CD4-positive, alpha-beta T cell (primary cell): ENCODE measurements around the gene CREB3L1. TPM values are rescaled to one million over a fixed set of nuclear protein-coding genes. Genes with fewer than 3 reads are reported as not detected.

Source experiments
- ATAC-seq: fragments of 200-7000 bp; cut with Tn5 transposase; one replicate; pipeline ENCODE4 v1.10.0; 2022; ENCODE audit warnings: mild to moderate bottlenecking; ENCODE audit not compliant: poor library complexity
- CTCF ChIA-PET: fragments of 350-600 bp; sonication (Branson Sonifier 250); formaldehyde crosslinking; loops from one replicate; lab custom pipeline; 2021; ENCODE audit warnings: antibody characterized with exemption, inconsistent platforms; lab: Charles Lee
- POLR2A ChIA-PET: fragments of 350-600 bp; sonication (Branson Sonifier 250); formaldehyde crosslinking; loops from one replicate; lab custom pipeline; 2021; ENCODE audit warnings: antibody characterized with exemption, inconsistent platforms; lab: Charles Lee
- DNase-seq, 14 experiments: peaks; one replicate each; pipeline ENCODE4 v3.0.0-alpha.2; 2013 to 2020; ENCODE audit warnings: mixed read lengths in 2 of 14
- H3K27ac ChIP-seq, 2 donors: one replicate each; pipeline versions ENCODE4 v1.5.1 to v1.7.0; 2013; ENCODE audit warnings: low read length in 2 of 2, low read depth in 1 of 2, mild to moderate bottlenecking in 1 of 2
- H3K27me3 ChIP-seq, 2 experiments: 1 replicate in 1 of 2; 2 replicates in 1 of 2; pipeline versions ENCODE4 v1.6.1 to v1.7.0; 2013; ENCODE audit warnings: low read length in 2 of 2, control low read depth in 1 of 2, mild to moderate bottlenecking in 1 of 2, moderate library complexity in 1 of 2; ENCODE audit not compliant: insufficient read depth in 2 of 2, control insufficient read depth in 1 of 2
- H3K36me3 ChIP-seq: one replicate; pipeline ENCODE4 v1.6.1; 2013; ENCODE audit warnings: low read length, control low read depth; ENCODE audit not compliant: insufficient read depth
- H3K4me1 ChIP-seq: one replicate; pipeline ENCODE4 v1.6.1; 2013; ENCODE audit warnings: low read length, control low read depth; ENCODE audit not compliant: insufficient read depth
- H3K4me3 ChIP-seq: one replicate; pipeline ENCODE4 v1.5.1; 2013; ENCODE audit warnings: mild to moderate bottlenecking, low read length, moderate library complexity
- H3K9me3 ChIP-seq, 2 experiments: 1 replicate in 1 of 2; 2 replicates in 1 of 2; pipeline versions ENCODE4 v1.6.1 to v1.7.0; 2013; ENCODE audit warnings: low read length in 2 of 2, mild to moderate bottlenecking in 2 of 2, control low read depth in 1 of 2, moderate library complexity in 1 of 2; ENCODE audit not compliant: control insufficient read depth in 1 of 2, insufficient read depth in 1 of 2
- H3K27ac Mint-ChIP-seq: one replicate; pipeline ENCODE4 v1.8.0; 2020; ENCODE audit warnings: mixed read lengths
- H3K27me3 Mint-ChIP-seq: one replicate; pipeline ENCODE4 v1.8.0; 2021; ENCODE audit warnings: mixed read lengths
- H3K36me3 Mint-ChIP-seq: one replicate; pipeline ENCODE4 v1.8.0; 2021; ENCODE audit warnings: low read depth, mixed read lengths
- H3K4me1 Mint-ChIP-seq: one replicate; pipeline ENCODE4 v1.8.0; 2021; ENCODE audit warnings: low read depth, mixed read lengths
- H3K4me3 Mint-ChIP-seq: one replicate; pipeline ENCODE4 v1.8.0; 2020; ENCODE audit warnings: mild to moderate bottlenecking, mixed read lengths
- H3K9me3 Mint-ChIP-seq: one replicate; pipeline ENCODE4 v1.8.0; 2020; ENCODE audit warnings: mixed read lengths
- CTCF ChIP-seq: fragments of 200-600 bp; IDR thresholded peaks from one replicate; pipeline ENCODE4 v1.8.0; 2022; ENCODE audit warnings: antibody characterized with exemption, mild to moderate bottlenecking
- intact Hi-C, 2 experiments: fragments of 100-400 bp; cut with DNase I in 1 of 2; cut with micrococcal nuclease in 1 of 2; formaldehyde crosslinking; loops; one replicate each; pipeline versions ENCODE4 v1.15.1 to v1.9.0; 2023 to 2025; cut with DNase I, micrococcal nuclease
- total RNA-seq, 174 experiments: library from RNA in 2 of 174; stranded (reverse) in 2 of 174; gene quantifications; one replicate each; pipeline ENCODE4 v1.2.3 and lab custom pipeline; 2021 to 2026

Gene CREB3L1
- total RNA-seq, 2 experiments from 2014 or later, result not detected

- Histone ChIP-seq H3K27me3 (peaks cover 0 to 5% of the 10 kb centered on the region in 2 experiments), H3K36me3 (no peaks in the 10 kb centered on the region), H3K9me3 (no peaks in the 10 kb centered on the region), H3K27ac (peak overlapping the region in 1 of 2 donors; percentile 51), H3K4me3 (peak overlapping the region; percentile 71), H3K4me1 (peaks cover 93% of the 10 kb centered on the region)
- peak overlapping the region; percentile 96 for H3K4me3 Mint-ChIP-seq
- ChIA-PET CTCF (interaction anchor here (0.6 to 3.3 kb wide), 3 partner anchors 13 to 26 kb away, joined by 6 to 24 read pairs (median 17); partner anchors contain the start of gene DGKZ), POLR2A (interaction anchor here (0.6 to 8.6 kb wide), 3 partner anchors 14 to 59 kb away, joined by 3 to 266 read pairs (median 3); partner anchors contain the start of gene DGKZ)
- DNase-seq, result no peak
- peak overlapping the region; percentile 91 for H3K27ac Mint-ChIP-seq
- no peaks in the 10 kb centered on the region for H3K9me3 Mint-ChIP-seq
- H3K27me3 Mint-ChIP-seq, result no peaks in the 10 kb centered on the region
- H3K4me1 Mint-ChIP-seq, result peaks cover 88% of the 10 kb centered on the region
- intact Hi-C loops, result loop anchor here in 1 of 2 experiments (5.0 kb wide), 1 partner anchor 37 kb away; no protein-coding TSS in a partner anchor
- TF ChIP-seq CTCF, result no peak
- peaks cover 13% of the 10 kb centered on the region for H3K36me3 Mint-ChIP-seq
- ATAC-seq, result no peak
Observed at GRCh38 chr11:46334211-46334610, 56.7 kb downstream of the CREB3L1 start.

GRCh38 chr11:46335271-46335670 is 57.8 kb downstream of the CREB3L1 start:
- Histone ChIP-seq H3K36me3 (no peaks in the 10 kb centered on the region), H3K4me1 (peaks cover 93% of the 10 kb centered on the region), H3K4me3 (no peak overlapping the region), H3K27me3 (peaks cover 0 to 5% of the 10 kb centered on the region in 2 experiments), H3K27ac (no peak overlapping the region), H3K9me3 (no peaks in the 10 kb centered on the region)
- H3K4me3 Mint-ChIP-seq, result peak overlapping the region; percentile 96
- no peak for ATAC-seq
- CTCF ChIA-PET, result no interaction called here
- H3K27me3 Mint-ChIP-seq, result no peaks in the 10 kb centered on the region
- TF ChIP-seq CTCF, result no peak
- peak overlapping the region; percentile 91 for H3K27ac Mint-ChIP-seq
- H3K9me3 Mint-ChIP-seq, result no peaks in the 10 kb centered on the region
- peaks cover 86% of the 10 kb centered on the region for H3K4me1 Mint-ChIP-seq
- DNase-seq, result no peak
- H3K36me3 Mint-ChIP-seq, result peaks cover 13% of the 10 kb centered on the region
- intact Hi-C loops, result no loop called here
- POLR2A ChIA-PET, result interaction anchor here (8.6 kb wide), 1 partner anchor 13 kb away, joined by 266 read pairs; the partner anchor contains the start of gene DGKZ

- Histone ChIP-seq H3K27me3 (peaks cover 0 to 5% of the 10 kb centered on the region in 2 experiments), H3K27ac (no peak overlapping the region), H3K9me3 (no peaks in the 10 kb centered on the region), H3K36me3 (no peaks in the 10 kb centered on the region), H3K4me1 (peaks cover 93% of the 10 kb centered on the region), H3K4me3 (no peak overlapping the region)
- no peak for TF ChIP-seq CTCF
- Mint-ChIP-seq H3K4me1 (peaks cover 85% of the 10 kb centered on the region), H3K9me3 (no peaks in the 10 kb centered on the region), H3K27me3 (no peaks in the 10 kb centered on the region), H3K36me3 (peaks cover 13% of the 10 kb centered on the region), H3K4me3 (peak overlapping the region; percentile 76), H3K27ac (peak overlapping the region; percentile 91)
- CTCF ChIA-PET, result no interaction called here
- no peak for ATAC-seq
- intact Hi-C loops, result no loop called here
- POLR2A ChIA-PET, result interaction anchor here (8.6 kb wide), 1 partner anchor 12 kb away, joined by 266 read pairs; the partner anchor contains the start of gene DGKZ
- no peak for DNase-seq
Observed at GRCh38 chr11:46335890-46336562, 58.6 kb downstream of the CREB3L1 start.
